ENCODE results near the gene FAM168B.
"Not testable (repeated sequence)": the region's sequence is repeated elsewhere in the genome, so short reads cannot be mapped to it uniquely, and the experiment has no call there.

The FAM168B gene, protein sequence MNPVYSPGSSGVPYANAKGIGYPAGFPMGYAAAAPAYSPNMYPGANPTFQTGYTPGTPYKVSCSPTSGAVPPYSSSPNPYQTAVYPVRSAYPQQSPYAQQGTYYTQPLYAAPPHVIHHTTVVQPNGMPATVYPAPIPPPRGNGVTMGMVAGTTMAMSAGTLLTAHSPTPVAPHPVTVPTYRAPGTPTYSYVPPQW

GRCh38 chr2:131093006-131093695 lies at the start of gene FAM168B:
Gene FAM168B, minus strand, starts transcription at chr2:131093460. Its CDS starts 10,814 bp downstream, at chr2:131082646.
- peak in 55 of 56 donors; percentile 12 to 91 (median 76) for DNase-seq

DNA sequence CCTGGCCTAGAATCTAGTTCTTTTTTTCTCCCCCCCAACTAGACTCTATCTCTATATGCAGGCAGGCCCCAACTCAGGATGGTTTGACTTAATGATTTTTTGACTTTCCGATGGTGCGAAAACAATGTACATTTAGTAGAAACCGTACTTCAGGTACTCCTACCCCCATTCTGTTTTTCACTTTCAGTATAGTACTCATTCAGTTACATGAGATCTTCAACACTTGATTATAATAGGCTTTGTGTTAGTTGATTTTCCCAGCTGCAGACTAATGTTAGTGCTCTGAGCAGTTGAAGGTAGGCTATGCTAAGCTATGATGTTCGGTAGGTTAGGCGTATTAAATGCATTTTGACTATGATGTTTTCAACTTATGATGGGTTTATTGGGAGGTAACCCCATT lies 49.6 kb upstream of the FAM168B start:
- DNase-seq = no peak

GRCh38 chr2:131140581-131140980 lies 47.3 kb upstream of the FAM168B start:
- no peak for DNase-seq

GRCh38 chr2:131132729-131133128 lies 39.5 kb upstream of the FAM168B start:
- no peak for DNase-seq

- no peak for DNase-seq
Measured at GRCh38 chr2:131130298-131130596, 37.0 kb upstream of the FAM168B start.

DNA sequence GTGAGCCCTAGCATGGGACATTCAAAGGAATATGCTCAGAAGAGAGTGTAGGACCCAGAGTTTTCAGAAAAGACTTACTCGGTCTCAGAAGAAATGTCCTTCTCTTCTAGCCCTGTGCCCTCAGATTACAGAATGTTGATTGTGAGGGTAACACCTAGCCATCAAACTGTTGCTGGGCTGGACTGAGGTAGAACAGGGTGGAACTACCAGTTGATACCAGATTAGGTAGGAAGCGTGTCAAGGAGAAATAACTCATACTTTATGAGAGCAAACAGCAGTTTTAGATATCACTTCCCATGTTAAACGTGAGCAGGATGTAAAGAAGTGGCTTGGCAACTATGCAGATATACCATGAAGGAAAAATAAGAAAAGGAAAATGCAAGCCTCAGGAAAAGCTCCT lies 34.7 kb upstream of the FAM168B start:
- DNase-seq = no peak

GRCh38 chr2:131127076-131127475 lies 33.8 kb upstream of the FAM168B start:
- peak in 10 of 56 donors; percentile 6 to 44 (median 13) for DNase-seq

GRCh38 chr2:131126436-131126835 lies 33.2 kb upstream of the FAM168B start:
- no peak for DNase-seq

GRCh38 chr2:131125195-131125757 lies 32.0 kb upstream of the FAM168B start:
- DNase-seq = peak in 5 of 56 donors; percentile 5 to 33 (median 13)

DNA sequence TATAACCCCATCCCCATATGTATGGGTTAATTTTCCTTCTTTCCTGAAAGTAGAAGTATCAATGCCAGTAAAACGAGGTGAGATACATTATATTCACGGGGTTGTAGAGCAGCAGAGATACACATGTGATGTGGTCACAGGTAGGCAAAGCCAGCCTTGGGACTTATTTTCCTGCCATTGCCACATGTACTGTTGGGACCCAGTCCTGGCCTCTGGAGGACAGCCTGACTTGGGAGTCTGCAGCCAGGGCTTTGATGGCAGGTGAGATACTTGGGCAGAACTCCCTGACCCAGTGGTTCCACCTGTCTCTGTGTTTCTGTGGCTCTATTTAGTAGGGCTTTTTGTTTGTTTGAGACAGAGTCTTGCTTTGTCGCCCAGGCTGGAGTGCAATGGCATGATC lies 29.9 kb upstream of the FAM168B start:
- no peak for DNase-seq

GRCh38 chr2:131122496-131122895 lies 29.2 kb upstream of the FAM168B start:
- DNase-seq = no peak

- no peak for DNase-seq
Measured at GRCh38 chr2:131121464-131121863, 28.2 kb upstream of the FAM168B start.

DNA sequence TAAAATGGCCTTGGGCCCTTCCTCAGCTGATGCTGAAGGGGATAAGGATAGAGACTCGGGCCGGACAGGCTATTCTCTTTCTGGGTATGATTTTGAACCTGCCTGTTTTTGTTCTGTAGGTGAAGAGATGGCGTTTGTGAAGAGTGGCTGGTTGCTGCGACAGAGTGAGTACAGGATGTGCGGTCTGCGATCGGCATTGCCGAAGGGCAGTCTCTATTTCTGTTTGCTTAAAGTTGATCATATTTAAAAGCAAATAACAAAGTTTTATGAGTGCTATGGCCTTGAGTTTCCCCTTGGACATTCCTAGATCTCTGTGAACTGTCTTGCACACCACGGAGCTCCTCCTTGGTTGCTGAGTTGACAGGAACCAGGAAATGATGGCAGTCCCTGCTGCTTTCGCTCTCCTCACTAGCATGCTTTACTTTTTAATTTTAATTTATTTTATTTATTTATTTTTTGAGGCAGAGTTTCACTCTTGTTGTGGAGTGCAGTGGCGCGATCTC lies 27.6 kb upstream of the FAM168B start:
- DNase-seq = no peak

DNA sequence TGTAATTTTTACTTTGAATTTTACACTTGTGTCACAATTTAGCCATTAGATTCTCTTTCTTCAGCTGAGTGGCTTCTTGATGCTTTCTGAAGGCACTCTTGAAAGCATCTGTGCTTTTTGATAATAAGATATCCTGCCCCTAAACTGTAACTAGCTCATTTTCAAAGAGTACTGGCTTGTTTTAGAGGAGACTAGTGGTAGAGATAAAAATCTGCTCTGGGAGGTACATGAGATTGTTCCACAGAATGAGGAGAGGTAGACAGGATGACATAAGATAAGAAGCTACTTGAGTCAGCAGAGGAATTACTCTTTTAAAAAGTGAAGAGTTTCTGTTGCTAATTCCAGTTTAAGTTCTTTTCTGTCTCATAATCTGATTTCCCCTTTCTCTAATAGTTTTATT lies 22.5 kb upstream of the FAM168B start:
- no peak for DNase-seq

DNA sequence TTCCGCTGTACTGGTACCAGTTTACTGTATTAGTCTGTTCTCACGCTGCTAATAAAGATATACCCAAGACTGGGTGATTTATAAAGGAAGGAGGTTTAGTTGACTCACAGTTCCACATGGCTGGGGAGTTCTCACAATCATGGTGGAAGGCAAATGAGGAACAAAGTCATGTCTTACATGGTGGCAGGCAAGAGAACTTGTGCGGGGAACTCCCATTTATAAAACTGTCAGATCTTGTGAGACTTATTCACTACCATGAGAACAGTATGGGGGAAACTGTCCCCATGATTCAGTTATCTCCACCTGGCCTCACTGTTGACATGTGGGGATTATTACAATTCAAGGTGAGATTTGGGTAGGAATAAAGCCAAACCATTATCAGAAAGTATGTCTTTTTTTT lies 21.7 kb upstream of the FAM168B start:
- DNase-seq = not testable (repeated sequence)

GRCh38 chr2:131113566-131114227 lies 20.4 kb upstream of the FAM168B start:
- DNase-seq = no peak

DNA sequence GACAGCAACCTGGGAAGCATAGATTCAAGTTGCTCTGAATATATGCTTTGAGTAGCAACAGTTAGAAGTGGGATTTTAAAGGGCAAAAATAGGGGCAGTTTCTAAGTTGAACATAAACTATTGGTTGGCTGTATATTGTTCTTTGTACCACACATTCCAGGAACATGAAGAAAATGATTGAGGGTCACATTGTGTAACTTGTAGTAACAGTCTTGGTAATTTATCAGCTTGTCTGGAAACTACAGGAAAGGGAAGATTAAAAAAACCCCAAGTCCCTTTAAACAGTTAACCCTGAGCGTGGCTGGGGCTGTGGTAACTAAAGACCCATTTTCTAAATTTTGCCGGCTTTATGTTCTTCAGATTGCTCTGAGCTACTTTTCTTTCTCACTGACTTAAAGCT lies 19.3 kb upstream of the FAM168B start:
- DNase-seq = no peak

DNA sequence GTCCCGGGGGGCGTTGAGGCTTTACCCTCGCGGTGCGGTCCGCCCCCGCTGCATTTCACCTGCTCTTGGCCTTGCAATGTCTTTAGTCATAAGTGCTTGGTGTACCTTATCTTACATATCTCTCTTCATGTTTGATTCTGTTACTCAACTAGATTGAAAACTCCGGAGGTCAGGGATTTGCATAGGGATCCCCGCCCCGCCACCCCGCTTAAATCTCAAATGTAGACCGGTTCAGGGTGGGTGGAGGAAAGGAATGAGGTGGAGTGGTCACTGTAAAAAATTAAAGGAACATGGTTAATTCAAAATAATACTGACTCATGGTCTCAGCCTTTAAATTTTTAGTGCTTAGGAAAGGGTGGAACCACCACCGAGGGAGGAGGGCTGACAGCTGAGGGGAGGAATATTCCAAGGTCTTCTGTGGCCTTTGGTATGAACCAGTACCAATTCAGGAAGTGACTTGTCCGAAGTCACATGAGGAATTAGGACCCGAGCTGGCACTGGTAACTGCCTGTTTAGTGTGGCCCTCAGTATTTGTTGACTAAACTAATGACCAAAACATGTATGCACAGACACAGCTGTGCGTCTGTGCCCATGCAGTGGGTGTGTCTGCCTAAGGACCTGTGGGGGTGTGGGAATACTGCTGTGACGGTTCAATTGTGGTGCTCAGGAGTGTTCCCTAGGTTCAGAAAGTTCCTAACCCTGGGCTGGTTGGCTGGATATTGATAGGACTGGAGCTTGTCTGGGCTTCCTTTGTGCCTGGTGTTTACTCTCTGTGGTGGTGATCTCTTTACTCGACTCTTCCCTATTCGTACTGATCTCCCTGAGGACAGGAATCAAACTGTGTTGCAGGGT lies 12.9 kb upstream of the FAM168B start:
- peak in 6 of 56 donors; percentile 3 to 35 (median 16) for DNase-seq

DNA sequence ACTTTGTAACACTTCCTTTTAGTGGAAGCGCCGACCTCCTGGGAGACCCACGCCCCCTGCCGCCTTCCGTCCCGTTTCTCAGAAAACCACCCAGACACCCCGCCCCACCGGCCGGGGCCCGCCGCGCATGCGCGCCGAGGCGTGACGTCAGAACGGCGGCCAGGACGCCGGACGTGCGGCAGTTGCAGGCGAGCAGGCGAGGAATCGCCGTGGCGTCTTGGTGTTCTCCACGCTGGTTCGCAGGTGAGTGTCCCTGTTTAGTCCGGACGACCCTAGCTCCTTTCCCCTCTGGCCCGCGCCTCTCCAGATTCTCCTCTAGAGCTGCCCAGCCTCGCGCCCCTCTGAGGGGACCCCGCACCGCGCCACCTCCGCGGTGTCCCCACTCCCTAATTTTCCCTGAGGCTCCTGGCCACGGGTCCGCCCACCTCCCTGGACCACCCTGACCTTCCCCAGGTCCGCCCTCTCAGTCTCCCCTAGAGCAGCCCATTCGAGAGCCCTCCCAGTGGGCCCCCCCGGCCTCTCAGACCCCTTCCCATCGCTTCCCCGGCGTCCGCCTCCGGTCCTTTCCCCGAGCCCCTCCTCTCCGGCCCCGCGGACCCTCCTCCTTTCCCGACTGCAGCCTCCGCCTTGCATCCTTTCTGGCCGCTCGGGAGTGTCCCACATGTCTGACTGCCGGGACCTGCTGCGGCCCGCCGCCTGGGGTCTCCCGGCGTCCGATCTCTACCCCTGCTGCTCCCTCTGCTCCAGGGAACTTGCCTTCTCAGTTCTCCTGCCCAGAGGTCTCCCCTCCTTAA lies 12.1 kb upstream of the FAM168B start, which contains the start of gene PLEKHB2:
PLEKHB2 (plus strand) TSS at position 181 of the 794 bp plus-strand sequence. CDS start 15,606 bp downstream, outside the sequence.
- DNase-seq = peak; percentile 38 to 95 (median 85)

DNA sequence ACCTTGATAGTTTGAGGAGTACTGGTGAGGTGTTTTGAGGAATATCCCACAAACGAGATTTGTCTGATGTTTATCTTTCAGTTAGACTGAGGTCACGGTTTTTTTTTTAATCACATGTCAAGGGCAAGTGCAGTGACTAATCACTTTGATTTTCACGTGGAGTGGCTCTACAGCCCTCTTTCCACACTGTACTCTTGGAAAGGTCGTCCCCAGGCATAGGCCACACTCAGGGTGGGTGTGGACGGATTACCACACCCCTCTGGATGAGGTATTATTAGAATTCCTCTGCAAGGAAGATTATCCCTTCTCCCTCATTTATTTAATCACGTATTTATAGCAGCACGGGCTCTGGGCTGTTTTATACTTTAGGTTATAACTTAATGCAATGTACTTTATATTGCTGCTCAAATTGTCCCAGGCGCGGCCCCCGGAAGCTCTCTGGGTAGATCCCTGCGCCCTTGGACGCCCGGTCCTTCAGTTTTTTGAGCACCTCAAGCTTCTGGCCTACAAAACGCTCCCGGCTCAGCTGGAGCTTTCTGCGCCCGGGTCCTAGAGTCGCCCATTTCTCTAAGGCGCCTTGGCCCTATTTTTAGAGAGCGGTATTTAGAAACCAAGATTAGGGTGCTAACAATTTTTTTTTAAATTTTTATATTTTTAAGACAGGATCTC lies 11.4 kb upstream of the FAM168B start:
- peak in 25 of 56 donors; percentile 59 to 91 (median 74) for DNase-seq
